Right lobe of liver (tissue), 4 donors: ENCODE data around the gene CD81.

Experiments
- POLR2A ChIP-seq: fragments of 450-650 bp; IDR thresholded peaks from one replicate; pipeline ENCODE4 v1.6.1; 2017; ENCODE audit warnings: antibody characterized with exemption, mild to moderate bottlenecking
- TF ChIP-seq, protein P1 (sequence below), 4 donors: fragments of 200-600 bp in 3 of 4; fragments of 450-650 bp in 1 of 4; IDR thresholded peaks; one replicate each; pipeline versions ENCODE4 v1.5.1 to v1.8.0; 2016 to 2022; ENCODE audit warnings: antibody characterized with exemption in 4 of 4, mild to moderate bottlenecking in 2 of 4
- donor health status: DM: no; HTN: no; CAD: no.
- donor health status: DM: no; HTN: no; CAD: no.
- donor health status: DM: no; HTN: yes; CAD: no.

DNA sequence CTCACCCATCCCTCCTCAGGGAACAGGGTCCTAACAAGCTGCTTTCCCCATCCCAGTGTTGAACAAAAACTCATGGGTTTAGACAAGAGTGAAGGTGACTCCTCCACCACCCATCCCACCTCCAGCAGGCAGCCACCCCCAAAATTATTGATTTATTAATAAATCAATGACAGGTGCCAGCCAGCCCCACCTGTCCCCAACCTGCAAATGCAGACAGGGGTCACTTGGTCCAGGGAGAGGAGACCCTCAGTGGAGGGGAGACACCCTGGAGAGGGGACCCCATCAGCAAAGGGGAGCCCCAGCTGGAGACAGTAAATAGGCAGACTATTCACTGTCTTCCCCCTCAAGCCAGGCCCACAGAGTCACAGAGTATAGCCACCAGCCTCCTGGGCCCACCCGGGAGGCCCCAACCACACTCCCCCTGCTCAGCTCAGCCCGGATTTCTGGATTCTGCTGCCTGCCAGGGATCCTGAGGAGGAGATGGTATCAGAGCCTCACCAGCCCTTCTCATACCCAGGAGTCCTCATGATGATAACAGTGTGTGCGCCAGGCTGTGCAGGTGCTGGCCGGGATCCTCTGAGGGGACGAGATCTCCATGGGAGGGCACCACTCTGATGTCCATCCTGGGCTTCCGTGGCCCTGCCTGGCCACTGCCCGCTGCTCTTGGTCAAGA lies 8.8 kb upstream of the CD81 start:
- TF ChIP-seq, protein P1, sequence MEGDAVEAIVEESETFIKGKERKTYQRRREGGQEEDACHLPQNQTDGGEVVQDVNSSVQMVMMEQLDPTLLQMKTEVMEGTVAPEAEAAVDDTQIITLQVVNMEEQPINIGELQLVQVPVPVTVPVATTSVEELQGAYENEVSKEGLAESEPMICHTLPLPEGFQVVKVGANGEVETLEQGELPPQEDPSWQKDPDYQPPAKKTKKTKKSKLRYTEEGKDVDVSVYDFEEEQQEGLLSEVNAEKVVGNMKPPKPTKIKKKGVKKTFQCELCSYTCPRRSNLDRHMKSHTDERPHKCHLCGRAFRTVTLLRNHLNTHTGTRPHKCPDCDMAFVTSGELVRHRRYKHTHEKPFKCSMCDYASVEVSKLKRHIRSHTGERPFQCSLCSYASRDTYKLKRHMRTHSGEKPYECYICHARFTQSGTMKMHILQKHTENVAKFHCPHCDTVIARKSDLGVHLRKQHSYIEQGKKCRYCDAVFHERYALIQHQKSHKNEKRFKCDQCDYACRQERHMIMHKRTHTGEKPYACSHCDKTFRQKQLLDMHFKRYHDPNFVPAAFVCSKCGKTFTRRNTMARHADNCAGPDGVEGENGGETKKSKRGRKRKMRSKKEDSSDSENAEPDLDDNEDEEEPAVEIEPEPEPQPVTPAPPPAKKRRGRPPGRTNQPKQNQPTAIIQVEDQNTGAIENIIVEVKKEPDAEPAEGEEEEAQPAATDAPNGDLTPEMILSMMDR (IDR thresholded peaks at IDR 0.05) = no peak
- TF ChIP-seq POLR2A = no peak
